ENCODE results near the gene KLHDC3.

DNA sequence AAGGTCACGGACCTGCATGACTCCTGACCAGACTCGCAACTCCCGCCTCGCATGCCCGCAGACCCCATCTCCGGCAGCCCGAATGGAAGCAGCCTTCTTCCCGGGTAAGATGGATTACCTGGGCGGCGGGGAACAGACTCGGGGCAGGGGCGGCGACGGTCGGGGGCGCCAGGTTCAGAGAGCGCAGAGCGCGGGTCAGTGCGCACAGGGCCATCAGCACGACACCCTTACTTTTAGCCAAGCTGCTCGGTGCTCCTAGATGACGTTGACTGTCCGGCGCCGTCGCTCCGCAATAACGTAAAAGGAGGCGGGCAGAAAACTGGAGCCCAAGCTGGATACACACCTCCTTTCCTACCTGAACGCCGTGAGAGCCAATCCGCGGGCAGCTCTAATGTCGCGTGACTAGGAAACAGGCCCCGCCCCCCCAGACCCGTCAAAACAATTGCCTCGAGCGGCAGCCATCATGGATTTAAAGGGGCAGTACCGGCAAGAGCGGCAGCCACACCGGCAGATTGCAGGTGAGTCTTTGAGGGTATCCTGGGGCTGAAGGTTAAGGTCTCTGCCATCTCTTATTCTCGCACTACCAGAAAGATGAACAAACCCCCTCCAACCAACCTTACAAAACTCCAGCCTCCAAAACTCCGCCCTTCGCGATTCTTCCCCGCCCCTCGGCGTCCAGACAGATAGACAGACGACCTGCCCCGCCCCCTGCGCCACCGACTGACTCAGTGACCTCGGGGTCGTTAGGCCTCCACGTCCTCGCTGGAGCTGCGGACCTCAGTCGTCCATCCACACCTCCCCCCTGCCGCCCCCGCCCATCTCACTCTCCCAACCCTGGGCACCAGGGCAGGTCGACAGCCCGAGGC is 45.4 kb downstream of the KLHDC3 start, which contains the start of the genes KLC4 and MRPL2:
- TF ChIP-seq CTCF (IDR thresholded peaks at IDR 0.05): no peak
- peak; percentile 60 to 89 (median 87) for TF ChIP-seq POLR2A (IDR thresholded peaks at IDR 0.05)

Data from body of pancreas (tissue), 4 donors.